ENCODE results near the gene SLC16A10.

GRCh38 chr6:111074311-111074710 is 13.0 kb upstream of the SLC16A10 start:
- TF ChIP-seq POLR2AphosphoS5 (IDR thresholded peaks at IDR 0.05; ENCODE audit: low read depth, low read length) = no peak
- TF ChIP-seq POLR2A (IDR thresholded peaks at IDR 0.05; ENCODE audit: low read depth, low read length) = no peak

All from GM12892 (cell line).